ENCODE measurements around the gene ADGRF3. TPM values are rescaled to one million over a fixed set of nuclear protein-coding genes. Genes with fewer than 3 reads are reported as not detected.

ADGRF3 gene
- total and polyA plus RNA-seq, 2 of the 8 experiments (the other 6 are each of a cell fraction or from before 2014, with no cell fraction given) = 0.54 to 0.69 TPM

GRCh38 chr2:26394694-26395093 lies 48.1 kb upstream of the ADGRF3 start:
- Histone ChIP-seq H3K4me3 (ENCODE audit: extremely low read depth in 1 of 4, insufficient read depth in 2 of 4, low read depth in 3 of 4, low read length in 4 of 4) (no peak overlapping the region), H4K91ac (replicated peaks; ENCODE audit: insufficient read length, low read length) (no peak overlapping the region), H4K5ac (ENCODE audit: insufficient read length, low read depth, low read length) (no peak overlapping the region), H3K79me1 (ENCODE audit: low read depth, low read length) (no peaks in the 10 kb centered on the region), H3K79me2 (ENCODE audit: control insufficient read depth in 1 of 2, insufficient read depth in 2 of 2, low read length in 2 of 2) (no peaks in the 10 kb centered on the region), H2BK20ac (ENCODE audit: low read length) (no peak overlapping the region), H3K27me3 (replicated peaks in 1 of 4; ENCODE audit: control insufficient read depth in 3 of 4, extremely low read depth in 1 of 4, insufficient read depth in 3 of 4, low read length in 3 of 4) (no peaks in the 10 kb centered on the region), H4K20me1 (replicated peaks in 1 of 2; ENCODE audit: control insufficient read depth in 1 of 2, insufficient read depth in 2 of 2, low read length in 2 of 2) (peaks cover 0 to 1% of the 10 kb centered on the region in 2 experiments), H3K56ac (replicated peaks; ENCODE audit: insufficient read length, low read depth, low read length) (no peak overlapping the region), H3K4me1 (replicated peaks in 1 of 4; ENCODE audit: control insufficient read depth in 3 of 4, insufficient read depth in 4 of 4, low read length in 3 of 4) (peaks cover 0 to 2% (median 0%) of the 10 kb centered on the region in 4 experiments; a peak in 1 of 7 replicates), H2BK15ac (ENCODE audit: low read length) (no peak overlapping the region), H4K8ac (ENCODE audit: extremely low read depth, insufficient read depth, low read length) (no peak overlapping the region), H3K9me3 (ENCODE audit: insufficient read depth in 2 of 2, low read depth in 1 of 2, low read length in 1 of 2) (no peaks in the 10 kb centered on the region), H3K27ac (ENCODE audit: low read depth, low read length) (no peak overlapping the region), H3K4ac (replicated peaks; ENCODE audit: insufficient read length, low read depth, low read length) (no peak overlapping the region), H2BK120ac (replicated peaks; ENCODE audit: low read depth, low read length) (no peak overlapping the region), H2AK5ac (ENCODE audit: low read depth, low read length) (no peak overlapping the region), H3K14ac (ENCODE audit: insufficient read length) (no peak overlapping the region), H3K23me2 (ENCODE audit: low read depth, low read length) (no peaks in the 10 kb centered on the region), H2AFZ (ENCODE audit: low read length) (no peak overlapping the region), H2BK12ac (ENCODE audit: low read depth, low read length) (no peak overlapping the region), H2BK5ac (ENCODE audit: low read depth, low read length) (no peak overlapping the region), H3K4me2 (ENCODE audit: insufficient read depth in 1 of 2, low read depth in 2 of 2, low read length in 2 of 2) (no peak overlapping the region), H3K9ac (replicated peaks in 1 of 4; ENCODE audit: extremely low read depth in 1 of 4, low read depth in 3 of 4, low read length in 3 of 4) (no peak overlapping the region), H3K18ac (ENCODE audit: extremely low read depth, low read length) (no peak overlapping the region), H3K23ac (ENCODE audit: insufficient read length) (no peak overlapping the region), H3K36me3 (ENCODE audit: control insufficient read depth in 2 of 4, insufficient read depth in 4 of 4, low read length in 3 of 4) (peaks cover 0 to 10% (median 2%) of the 10 kb centered on the region in 4 experiments; a peak in 6 of 8 replicates)
- FAIRE-seq = no peak
- WGBS, 2 experiments (ENCODE audit: extremely low coverage in 1 of 2, insufficient coverage in 1 of 2, insufficient read length in 1 of 2, insufficient replicate concordance in 2 of 2, low coverage in 1 of 2, low lambda C conversion rate in 2 of 2, missing lambda C conversion rate in 1 of 2) = 88% methylated on average over 4 of the region's 4 CpGs; no CpG with 5 or more reads in 1 of the 2 experiments
- POLR2A ChIA-PET (ENCODE audit: partially characterized antibody) = no interaction called here
- CTCF ChIA-PET (ENCODE audit: partially characterized antibody) = interaction anchor here (0.8 to 1.5 kb wide), 4 partner anchors 9 to 83 kb away, joined by 3 to 4 read pairs (median 3); partner anchors contain the start of gene OTOF
- no peak for DNase-seq (ENCODE audit: low read depth in 1 of 2, low spot score in 2 of 2)
- TF ChIP-seq HDAC2 (IDR thresholded peaks at IDR 0.05; ENCODE audit: borderline replicate concordance in 1 of 2, low read depth in 2 of 2, low read length in 2 of 2) (no peak), SP1 (IDR thresholded peaks at IDR 0.05; ENCODE audit: low read depth, low read length) (no peak), CTCF (IDR thresholded peaks at IDR 0.05; ENCODE audit: control extremely low read depth in 1 of 3, insufficient read depth in 1 of 3, low read depth in 1 of 3, low read length in 3 of 3) (no peak), KDM5A (IDR thresholded peaks at IDR 0.05; ENCODE audit: low read length) (no peak), JUND (IDR thresholded peaks at IDR 0.05; ENCODE audit: low read length) (no peak), JUN (IDR thresholded peaks at IDR 0.05; ENCODE audit: low read depth, low read length) (no peak), TCF12 (IDR thresholded peaks at IDR 0.05; ENCODE audit: low read depth, low read length) (no peak), CHD1 (IDR thresholded peaks at IDR 0.05; ENCODE audit: low read depth, low read length) (no peak)
